Keratinocyte (primary cell): ENCODE results near the gene CIAO1. TPM values are rescaled to one million over a fixed set of nuclear protein-coding genes. Genes with fewer than 3 reads are reported as not detected.

Experiments used
- DNase-seq: peaks from one replicate; pipeline ENCODE4 v3.0.0-alpha.2; 2011; ENCODE audit warnings: low read depth, missing footprints, low spot score
- FAIRE-seq: peaks from 2 replicates; lab custom pipeline; 2011; peaks lifted over from hg19 to GRCh38; lab: Jason Lieb, UNC
- H2AFZ ChIP-seq: 2 replicates; pipeline ENCODE4 v1.6.0; 2012; ENCODE audit warnings: low read length, control low read depth, inconsistent platforms; ENCODE audit not compliant: control insufficient read depth
- H3K27ac ChIP-seq: 2 replicates; pipeline ENCODE4 v1.5.1; 2011; ENCODE audit warnings: low read length; ENCODE audit not compliant: control insufficient read depth, insufficient read depth
- H3K27me3 ChIP-seq: 3 replicates; pipeline ENCODE4 v1.6.0; 2011; ENCODE audit warnings: low read length; ENCODE audit not compliant: control insufficient read depth, insufficient read depth; ENCODE audit errors: extremely low read depth
- H3K36me3 ChIP-seq, 2 experiments: 2 replicates in 1 of 2; 3 replicates in 1 of 2; pipeline ENCODE4 v1.5.1; 2011; ENCODE audit warnings: low read length in 2 of 2, mild to moderate bottlenecking in 1 of 2; ENCODE audit not compliant: control insufficient read depth in 2 of 2, insufficient read depth in 2 of 2; ENCODE audit errors: extremely low read depth in 1 of 2
- H3K4me1 ChIP-seq: 3 replicates; pipeline ENCODE4 v1.5.1; 2011; ENCODE audit warnings: low read length; ENCODE audit not compliant: control insufficient read depth, insufficient read depth; ENCODE audit errors: extremely low read depth
- H3K4me2 ChIP-seq: 3 replicates; pipeline ENCODE4 v1.6.0; 2011; ENCODE audit warnings: low read depth, low read length; ENCODE audit not compliant: control insufficient read depth, insufficient read depth; ENCODE audit errors: extremely low read depth
- H3K4me3 ChIP-seq, 3 experiments: fragments of 200-600 bp in 1 of 3; sonication (generic) in 1 of 3; 2 replicates in 2 of 3; 3 replicates in 1 of 3; pipeline ENCODE4 v1.5.1; 2011 to 2016; ENCODE audit warnings: low read length in 3 of 3, mild to moderate bottlenecking in 3 of 3, control low read depth in 2 of 3, inconsistent platforms in 1 of 3, low read depth in 1 of 3, mixed read lengths in 1 of 3, mixed run types in 1 of 3, moderate library complexity in 1 of 3; ENCODE audit not compliant: control insufficient read depth in 2 of 3, insufficient read depth in 2 of 3; ENCODE audit errors: extremely low read depth in 1 of 3
- H3K79me2 ChIP-seq: 2 replicates; pipeline ENCODE4 v1.6.0; 2012; ENCODE audit warnings: low read length; ENCODE audit not compliant: control insufficient read depth, insufficient read depth
- H3K9ac ChIP-seq: 3 replicates; pipeline ENCODE4 v1.6.0; 2011; ENCODE audit warnings: low read length; ENCODE audit not compliant: control insufficient read depth, insufficient read depth; ENCODE audit errors: extremely low read depth
- H3K9me1 ChIP-seq: 3 replicates; pipeline ENCODE4 v1.6.0; 2011; ENCODE audit warnings: low read length; ENCODE audit not compliant: control insufficient read depth, insufficient read depth; ENCODE audit errors: extremely low read depth
- H3K9me3 ChIP-seq: 2 replicates; pipeline ENCODE4 v1.5.1; 2012; ENCODE audit warnings: low read depth, low read length; ENCODE audit not compliant: control insufficient read depth
- H4K20me1 ChIP-seq: 3 replicates; pipeline ENCODE4 v1.6.0; 2011; ENCODE audit warnings: low read length; ENCODE audit not compliant: control insufficient read depth, insufficient read depth; ENCODE audit errors: extremely low read depth
- CTCF ChIP-seq, 3 experiments: IDR thresholded peaks in 1 of 3; conservative IDR thresholded peaks in 1 of 3; optimal IDR thresholded peaks in 1 of 3; 2 replicates in 2 of 3; 3 replicates in 1 of 3; pipeline versions ENCODE3 to v1.5.1; 2011; ENCODE audit warnings: low read length in 3 of 3, mild to moderate bottlenecking in 3 of 3, moderate library complexity in 2 of 3, control low read depth in 1 of 3, inconsistent platforms in 1 of 3; ENCODE audit not compliant: insufficient read depth in 2 of 3; ENCODE audit errors: extremely low read depth in 1 of 3
- EZH2 ChIP-seq: IDR thresholded peaks from one replicate; pipeline ENCODE4 v1.6.1; 2012; ENCODE audit warnings: inconsistent platforms, mild to moderate bottlenecking, low read length, moderate library complexity
- dilution Hi-C: fragments of 300-500 bp; cut with MboI; formaldehyde crosslinking; loops from one replicate; pipeline ENCODE4 v1.7.0; 2020; ENCODE audit warnings: low sequenced_read_pairs; ENCODE audit not compliant: extremely low pct_ligation_motif_present
- polyA plus RNA-seq, 5 experiments: library from polyadenylated mRNA; depleted of rRNA in 3 of 5; stranded (reverse) in 3 of 5; stranded (forward) in 1 of 5; unstranded in 1 of 5; fragments of >200 nt; gene quantifications; 1 replicate in 1 of 5; 2 replicates in 3 of 5; 3 replicates in 1 of 5; pipeline versions ENCODE4 v1.2.1 to v1.2.3, GENCODE V29; 2011 to 2012; ENCODE audit warnings: missing spikeins in 2 of 5, low read depth in 1 of 5, low replicate concordance in 1 of 5

CIAO1 gene
- polyA plus RNA-seq, 1 donor (not counting 4 experiments of a cell fraction or from before 2014, with no cell fraction given) = 67.4 TPM

GRCh38 chr2:96264656-96265348 is 1.2 kb upstream of the CIAO1 start:
- no peaks in the 10 kb centered on the region for H3K9me3 ChIP-seq

GRCh38 chr2:96265349-96265839 is 631 bp upstream of the CIAO1 start:
- H3K4me2 ChIP-seq = peak overlapping the region; percentile 58
- dilution Hi-C loops = no loop called here
- peaks cover 33% of the 10 kb centered on the region for H3K4me1 ChIP-seq
- peaks cover 3% of the 10 kb centered on the region for H4K20me1 ChIP-seq
- H3K4me3 ChIP-seq = peak overlapping the region; percentile 41 to 97 (median 90)
- H3K79me2 ChIP-seq = peaks cover 57% of the 10 kb centered on the region
- H2AFZ ChIP-seq = peak overlapping the region; percentile 91
- FAIRE-seq = no peak
- H3K36me3 ChIP-seq = peaks cover 18 to 20% of the 10 kb centered on the region in 2 experiments
- peaks cover 5% of the 10 kb centered on the region for H3K9me1 ChIP-seq
- no peak for DNase-seq
- peak overlapping the region; percentile 61 for H3K27ac ChIP-seq
- no peaks in the 10 kb centered on the region for H3K27me3 ChIP-seq
- H3K9ac ChIP-seq = peak overlapping the region; percentile 85
- TF ChIP-seq CTCF (optimal IDR thresholded peaks at IDR 0.05 in 1 of 3, IDR thresholded peaks at IDR 0.05 in 1 of 3, conservative IDR thresholded peaks at IDR 0.05 in 1 of 3; ENCODE audit: extremely low read depth in 1 of 3, insufficient read depth in 2 of 3, low read length in 3 of 3) (no peak), EZH2 (no peak)
- H3K9me3 ChIP-seq = no peaks in the 10 kb centered on the region

More at GRCh38 chr2:96264656-96265348, 1.2 kb upstream of the CIAO1 start:
- Histone ChIP-seq H3K36me3 (peaks cover 17 to 20% of the 10 kb centered on the region in 2 experiments), H3K4me2 (peak overlapping the region; percentile 58), H4K20me1 (peaks cover 4% of the 10 kb centered on the region), H3K4me3 (peak overlapping the region; percentile 41 to 97 (median 90)), H3K79me2 (peaks cover 63% of the 10 kb centered on the region), H3K9me1 (peaks cover 5% of the 10 kb centered on the region), H3K9ac (peak overlapping the region; percentile 85), H2AFZ (no peak overlapping the region), H3K27ac (no peak overlapping the region), H3K4me1 (peaks cover 39% of the 10 kb centered on the region), H3K27me3 (no peaks in the 10 kb centered on the region)
- dilution Hi-C loops = no loop called here
- no peak for FAIRE-seq
- no peak for TF ChIP-seq EZH2
- TF ChIP-seq CTCF (optimal IDR thresholded peaks at IDR 0.05 in 1 of 3, IDR thresholded peaks at IDR 0.05 in 1 of 3, conservative IDR thresholded peaks at IDR 0.05 in 1 of 3; ENCODE audit: extremely low read depth in 1 of 3, insufficient read depth in 2 of 3, low read length in 3 of 3) = peak; percentile 15 to 40 (median 27)
- no peak for DNase-seq
